ENCODE measurements around the gene ALOX12B. TPM values are rescaled to one million over a fixed set of nuclear protein-coding genes. Genes with fewer than 3 reads are reported as not detected.
"Not testable (repeated sequence)": the region's sequence is repeated elsewhere in the genome, so short reads cannot be mapped to it uniquely, and the experiment has no call there.

Gene ALOX12B
- total RNA-seq, 2 experiments from 2014 or later, result 0.42 to 0.64 TPM

GRCh38 chr17:8038954-8039610 is 48.4 kb downstream of the ALOX12B start, which contains the start of gene ALOX15B:
Gene ALOX15B (plus strand): TSS chr17:8039059. CDS start chr17:8039156, 97 bp downstream.
- DNase-seq, result no peak
- Mint-ChIP-seq H3K27me3 (peaks cover 48% of the 10 kb centered on the region), H3K9me3 (ENCODE audit: low read depth) (no peaks in the 10 kb centered on the region), H3K4me3 (no peak within 1 kb of the TSS), H3K36me3 (no peaks in the 10 kb centered on the region), H3K4me1 (peaks cover 4% of the 10 kb centered on the region), H3K27ac (no peak within 1 kb of the TSS)
- ATAC-seq, result no peak
- CTCF ChIA-PET, result interaction anchor here (0.9 to 4.7 kb wide), 2 partner anchors 19 to 20 kb away, joined by 4 to 64 read pairs; no protein-coding TSS in a partner anchor

GRCh38 chr17:8032442-8032841 is 55.1 kb downstream of the ALOX12B start:
- CTCF ChIA-PET, result interaction anchor here (0.9 to 3.2 kb wide), 3 partner anchors 10 to 42 kb away, joined by 3 to 14 read pairs (median 5); no protein-coding TSS in a partner anchor
- no peaks in the 10 kb centered on the region for H3K4me1 Mint-ChIP-seq
- H3K4me3 Mint-ChIP-seq, result no peak overlapping the region
- DNase-seq (no peak), ATAC-seq (no peak)
- H3K27me3 Mint-ChIP-seq, result peaks cover 54% of the 10 kb centered on the region
- H3K27ac Mint-ChIP-seq, result no peak overlapping the region
- no peaks in the 10 kb centered on the region for H3K9me3 Mint-ChIP-seq (ENCODE audit: low read depth)
- no peaks in the 10 kb centered on the region for H3K36me3 Mint-ChIP-seq

GRCh38 chr17:8031950-8032349 is 55.6 kb downstream of the ALOX12B start:
- ATAC-seq (no peak), DNase-seq (no peak)
- Mint-ChIP-seq H3K4me1 (no peaks in the 10 kb centered on the region), H3K9me3 (ENCODE audit: low read depth) (no peaks in the 10 kb centered on the region), H3K36me3 (no peaks in the 10 kb centered on the region), H3K27me3 (peaks cover 56% of the 10 kb centered on the region), H3K4me3 (no peak overlapping the region), H3K27ac (no peak overlapping the region)
- CTCF ChIA-PET, result interaction anchor here (0.9 to 3.2 kb wide), 3 partner anchors 10 to 42 kb away, joined by 3 to 14 read pairs (median 5); no protein-coding TSS in a partner anchor

DNA sequence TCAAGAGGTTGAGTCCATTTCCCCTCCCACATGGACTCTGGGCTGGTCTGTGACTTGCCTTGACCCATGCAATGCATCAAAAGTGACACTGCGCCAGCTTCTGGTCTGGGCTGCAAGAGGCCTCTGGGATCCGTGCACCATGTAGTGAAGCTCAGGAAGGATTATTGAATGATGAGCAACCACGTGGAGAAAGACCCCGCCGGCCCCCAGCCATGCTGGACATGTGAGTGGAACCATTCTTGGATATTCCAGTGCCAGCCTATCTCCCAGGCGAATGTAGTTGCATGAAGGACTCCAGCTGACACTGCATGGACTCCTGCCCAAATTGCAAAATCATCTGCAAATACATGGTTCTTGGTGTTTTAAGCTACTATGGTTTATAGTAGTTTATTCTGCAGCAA is 56.3 kb downstream of the ALOX12B start:
- Mint-ChIP-seq H3K27me3 (peaks cover 58% of the 10 kb centered on the region), H3K4me1 (no peaks in the 10 kb centered on the region), H3K36me3 (no peaks in the 10 kb centered on the region), H3K4me3 (no peak overlapping the region), H3K27ac (no peak overlapping the region), H3K9me3 (ENCODE audit: low read depth) (no peaks in the 10 kb centered on the region)
- ATAC-seq (no peak), DNase-seq (no peak)
- CTCF ChIA-PET, result interaction anchor here (3.2 kb wide), 1 partner anchor 11 kb away, joined by 14 read pairs; no protein-coding TSS in a partner anchor

- Mint-ChIP-seq H3K9me3 (ENCODE audit: low read depth) (no peaks in the 10 kb centered on the region), H3K4me3 (no peak overlapping the region), H3K36me3 (no peaks in the 10 kb centered on the region), H3K27ac (no peak overlapping the region), H3K4me1 (no peaks in the 10 kb centered on the region), H3K27me3 (peaks cover 54% of the 10 kb centered on the region)
- no peak for ATAC-seq
- CTCF ChIA-PET, result interaction anchor here (1.1 kb wide), 1 partner anchor 31 kb away, joined by 4 read pairs; no protein-coding TSS in a partner anchor
- no peak for DNase-seq
Observed at GRCh38 chr17:8029121-8029520, 58.4 kb downstream of the ALOX12B start.

GRCh38 chr17:8025176-8025911 is 62.2 kb downstream of the ALOX12B start:
- H3K4me1 Mint-ChIP-seq, result no peaks in the 10 kb centered on the region
- H3K4me3 Mint-ChIP-seq, result no peak overlapping the region
- H3K27ac Mint-ChIP-seq, result no peak overlapping the region
- DNase-seq, result no peak
- no peaks in the 10 kb centered on the region for H3K36me3 Mint-ChIP-seq
- H3K27me3 Mint-ChIP-seq, result peaks cover 48% of the 10 kb centered on the region
- ATAC-seq, result no peak
- CTCF ChIA-PET, result interaction anchor here (1.1 to 1.5 kb wide), 3 partner anchors 16 to 81 kb away, joined by 3 to 7 read pairs (median 5); no protein-coding TSS in a partner anchor
- no peaks in the 10 kb centered on the region for H3K9me3 Mint-ChIP-seq (ENCODE audit: low read depth)

- not testable (repeated sequence) for H3K9me3 Mint-ChIP-seq (ENCODE audit: low read depth); ATAC-seq; DNase-seq; H3K27ac Mint-ChIP-seq; H3K36me3 Mint-ChIP-seq; H3K4me3 Mint-ChIP-seq; H3K4me1 Mint-ChIP-seq
- CTCF ChIA-PET, result interaction anchor here (0.8 to 1.5 kb wide), 3 partner anchors 17 to 80 kb away, joined by 3 to 7 read pairs (median 3); no protein-coding TSS in a partner anchor
- peaks cover 48% of the 10 kb centered on the region for H3K27me3 Mint-ChIP-seq
Observed at GRCh38 chr17:8024161-8024560, 63.4 kb downstream of the ALOX12B start.

Small RNA genes within 50 kb of the gene (microRNA-seq; reads per million reads assigned to microRNA genes)
- not detected for gene MIR4314

Other genes starting within 250 kb of the ALOX12B start
- 1 to 10 TPM in 1 of 2 experiments, under 1 TPM in 1; 0.84 to 1.2 TPM for gene TMEM88, start 232.7 kb downstream of the ALOX12B start, total RNA-seq
- gene NAA38, start 230.2 kb downstream of the ALOX12B start, total RNA-seq, result 10 to 100 TPM; 86.0 to 95.8 TPM
- 1 to 10 TPM; 6.4 to 8.2 TPM for gene CYB5D1, start 229.7 kb downstream of the ALOX12B start, total RNA-seq
- gene CHD3, start 198.9 kb downstream of the ALOX12B start, total RNA-seq, result 100 to 1,000 TPM; 139 to 147 TPM
- gene RNF227, start 171.4 kb downstream of the ALOX12B start, total RNA-seq, result 1 to 10 TPM; 2.8 to 3.9 TPM
- gene KCNAB3, start 157.9 kb downstream of the ALOX12B start, total RNA-seq, result 1 to 10 TPM; 6.6 to 6.7 TPM
- gene TRAPPC1, start 155.8 kb downstream of the ALOX12B start, total RNA-seq, result 100 to 1,000 TPM; 216 to 245 TPM
- 10 to 100 TPM; 56.8 to 69.2 TPM for gene CNTROB, start 155.5 kb downstream of the ALOX12B start, total RNA-seq
- gene GUCY2D, start 85.1 kb downstream of the ALOX12B start, total RNA-seq, result not detected
- gene ALOX15B, start 48.7 kb downstream of the ALOX12B start, total RNA-seq, result not detected
- gene ALOXE3, start 30.8 kb upstream of the ALOX12B start, total RNA-seq, result not detected
- 1 to 10 TPM; 1.2 TPM for gene HES7, start 36.4 kb upstream of the ALOX12B start, total RNA-seq
- gene PER1, start 64.7 kb upstream of the ALOX12B start, total RNA-seq, result 10 to 100 TPM; 47.3 to 56.4 TPM
- gene VAMP2, start 75.2 kb upstream of the ALOX12B start, total RNA-seq, result 10 to 100 TPM; 47.6 to 68.9 TPM
- 10 to 100 TPM; 29.9 to 61.0 TPM for gene TMEM107, start 88.7 kb upstream of the ALOX12B start, total RNA-seq
- gene BORCS6, start 102.5 kb upstream of the ALOX12B start, total RNA-seq, result 10 to 100 TPM; 14.9 to 16.8 TPM
- gene AURKB, start 122.9 kb upstream of the ALOX12B start, total RNA-seq, result 100 to 1,000 TPM; 197 to 234 TPM
- 10 to 100 TPM; 76.7 to 82.0 TPM for gene CTC1, start 160.3 kb upstream of the ALOX12B start, total RNA-seq
- gene PFAS, start 161.6 kb upstream of the ALOX12B start, total RNA-seq, result 100 to 1,000 TPM in 1 of 2 experiments, 10 to 100 TPM in 1; 75.1 to 113 TPM
- gene RANGRF, start 201.0 kb upstream of the ALOX12B start, total RNA-seq, result 10 to 100 TPM; 53.8 to 63.6 TPM
- 10 to 100 TPM; 10.8 to 11.6 TPM for gene SLC25A35, start 207.7 kb upstream of the ALOX12B start, total RNA-seq
- not detected for gene ARHGEF15, start 222.5 kb upstream of the ALOX12B start, total RNA-seq